ENCODE measurements around the gene SNHG17. TPM values are rescaled to one million over a fixed set of nuclear protein-coding genes. Genes with fewer than 3 reads are reported as not detected.
"Not testable (repeated sequence)": the region's sequence is repeated elsewhere in the genome, so short reads cannot be mapped to it uniquely, and the experiment has no call there.

The SNHG17 gene
- polyA plus RNA-seq, 4 donors: 21.7 to 78.9 (median 26.5) TPM

GRCh38 chr20:38421915-38422314 is 13.2 kb downstream of the SNHG17 start:
- DNase-seq (ENCODE audit: low read depth in 4 of 4, low spot score in 3 of 4): no peak

- DNase-seq (ENCODE audit: low read depth in 4 of 4, low spot score in 3 of 4): no peak
These were observed 14.6 kb downstream of the SNHG17 start for GRCh38 chr20:38420388-38421085.

- no peak for DNase-seq (ENCODE audit: low read depth in 4 of 4, low spot score in 3 of 4)
These were observed 16.5 kb downstream of the SNHG17 start for GRCh38 chr20:38418509-38419204.

GRCh38 chr20:38414769-38415450 is 20.2 kb downstream of the SNHG17 start:
- DNase-seq (ENCODE audit: low read depth in 4 of 4, low spot score in 3 of 4): no peak

- DNase-seq (ENCODE audit: low read depth in 4 of 4, low spot score in 3 of 4): no peak
These were observed 22.1 kb downstream of the SNHG17 start for GRCh38 chr20:38412877-38413577.

GRCh38 chr20:38407822-38408221 is 27.3 kb downstream of the SNHG17 start:
- not testable (repeated sequence) for DNase-seq (ENCODE audit: low read depth in 4 of 4, low spot score in 3 of 4)

GRCh38 chr20:38407321-38407720 is 27.8 kb downstream of the SNHG17 start:
- no peak for DNase-seq (ENCODE audit: low read depth in 4 of 4, low spot score in 3 of 4)

GRCh38 chr20:38406476-38406875 is 28.7 kb downstream of the SNHG17 start:
- no peak for DNase-seq (ENCODE audit: low read depth in 4 of 4, low spot score in 3 of 4)

- no peak for DNase-seq (ENCODE audit: low read depth in 4 of 4, low spot score in 3 of 4)
These were observed 30.0 kb downstream of the SNHG17 start for GRCh38 chr20:38405132-38405531.

GRCh38 chr20:38404016-38404415 is 31.1 kb downstream of the SNHG17 start:
- no peak for DNase-seq (ENCODE audit: low read depth in 4 of 4, low spot score in 3 of 4)

- no peak for DNase-seq (ENCODE audit: low read depth in 4 of 4, low spot score in 3 of 4)
These were observed 32.3 kb downstream of the SNHG17 start for GRCh38 chr20:38402816-38403215.

GRCh38 chr20:38402089-38402488 is 33.0 kb downstream of the SNHG17 start:
- DNase-seq (ENCODE audit: low read depth in 4 of 4, low spot score in 3 of 4): no peak

- DNase-seq (ENCODE audit: low read depth in 4 of 4, low spot score in 3 of 4): not testable (repeated sequence)
These were observed 39.3 kb downstream of the SNHG17 start for GRCh38 chr20:38395751-38396395.

- DNase-seq (ENCODE audit: low read depth in 4 of 4, low spot score in 3 of 4): no peak
These were observed 40.0 kb downstream of the SNHG17 start for GRCh38 chr20:38395165-38395564.

GRCh38 chr20:38393259-38393658 is 41.9 kb downstream of the SNHG17 start:
- DNase-seq (ENCODE audit: low read depth in 4 of 4, low spot score in 3 of 4): no peak

GRCh38 chr20:38392356-38392755 is 42.8 kb downstream of the SNHG17 start:
- DNase-seq (ENCODE audit: low read depth in 4 of 4, low spot score in 3 of 4): no peak

- no peak for DNase-seq (ENCODE audit: low read depth in 4 of 4, low spot score in 3 of 4)
These were observed 47.2 kb downstream of the SNHG17 start for GRCh38 chr20:38387953-38388352.

- DNase-seq (ENCODE audit: low read depth in 4 of 4, low spot score in 3 of 4): no peak
These were observed 48.3 kb downstream of the SNHG17 start for GRCh38 chr20:38386851-38387250.

- DNase-seq (ENCODE audit: low read depth in 4 of 4, low spot score in 3 of 4): no peak
These were observed 49.1 kb downstream of the SNHG17 start for GRCh38 chr20:38386004-38386403.

GRCh38 chr20:38383147-38383546 is 52.0 kb downstream of the SNHG17 start:
- no peak for DNase-seq (ENCODE audit: low read depth in 4 of 4, low spot score in 3 of 4)

- DNase-seq (ENCODE audit: low read depth in 4 of 4, low spot score in 3 of 4): not testable (repeated sequence)
These were observed 57.3 kb downstream of the SNHG17 start for GRCh38 chr20:38377838-38378237.
